ENCODE measurements around the gene TSHZ1. TPM values are rescaled to one million over a fixed set of nuclear protein-coding genes. Genes with fewer than 3 reads are reported as not detected.

TSHZ1 gene
- polyA plus RNA-seq, 2 of the 4 experiments (the other 2 are of a cell fraction), result 2.2 to 3.0 TPM

DNA sequence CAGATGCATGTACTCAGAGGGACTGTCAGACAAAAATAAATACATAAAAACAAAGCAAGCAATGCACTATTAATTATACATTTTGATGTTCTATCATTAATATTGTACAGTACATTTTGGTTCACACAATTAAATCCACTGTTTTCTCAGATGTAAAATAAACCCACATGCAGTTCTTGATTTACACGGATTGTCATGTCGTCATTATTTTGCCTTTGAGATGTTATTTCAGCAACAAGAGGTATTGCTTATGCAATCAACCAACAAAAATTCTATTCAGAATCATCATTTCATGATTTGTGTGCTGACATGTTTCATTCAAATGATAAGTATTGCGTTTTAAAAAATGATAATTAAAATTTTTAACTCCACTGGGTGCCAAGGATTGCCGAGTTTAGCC lies 79.2 kb downstream of the TSHZ1 start (continued):
- TF ChIP-seq, protein P1, sequence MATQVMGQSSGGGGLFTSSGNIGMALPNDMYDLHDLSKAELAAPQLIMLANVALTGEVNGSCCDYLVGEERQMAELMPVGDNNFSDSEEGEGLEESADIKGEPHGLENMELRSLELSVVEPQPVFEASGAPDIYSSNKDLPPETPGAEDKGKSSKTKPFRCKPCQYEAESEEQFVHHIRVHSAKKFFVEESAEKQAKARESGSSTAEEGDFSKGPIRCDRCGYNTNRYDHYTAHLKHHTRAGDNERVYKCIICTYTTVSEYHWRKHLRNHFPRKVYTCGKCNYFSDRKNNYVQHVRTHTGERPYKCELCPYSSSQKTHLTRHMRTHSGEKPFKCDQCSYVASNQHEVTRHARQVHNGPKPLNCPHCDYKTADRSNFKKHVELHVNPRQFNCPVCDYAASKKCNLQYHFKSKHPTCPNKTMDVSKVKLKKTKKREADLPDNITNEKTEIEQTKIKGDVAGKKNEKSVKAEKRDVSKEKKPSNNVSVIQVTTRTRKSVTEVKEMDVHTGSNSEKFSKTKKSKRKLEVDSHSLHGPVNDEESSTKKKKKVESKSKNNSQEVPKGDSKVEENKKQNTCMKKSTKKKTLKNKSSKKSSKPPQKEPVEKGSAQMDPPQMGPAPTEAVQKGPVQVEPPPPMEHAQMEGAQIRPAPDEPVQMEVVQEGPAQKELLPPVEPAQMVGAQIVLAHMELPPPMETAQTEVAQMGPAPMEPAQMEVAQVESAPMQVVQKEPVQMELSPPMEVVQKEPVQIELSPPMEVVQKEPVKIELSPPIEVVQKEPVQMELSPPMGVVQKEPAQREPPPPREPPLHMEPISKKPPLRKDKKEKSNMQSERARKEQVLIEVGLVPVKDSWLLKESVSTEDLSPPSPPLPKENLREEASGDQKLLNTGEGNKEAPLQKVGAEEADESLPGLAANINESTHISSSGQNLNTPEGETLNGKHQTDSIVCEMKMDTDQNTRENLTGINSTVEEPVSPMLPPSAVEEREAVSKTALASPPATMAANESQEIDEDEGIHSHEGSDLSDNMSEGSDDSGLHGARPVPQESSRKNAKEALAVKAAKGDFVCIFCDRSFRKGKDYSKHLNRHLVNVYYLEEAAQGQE (IDR thresholded peaks at IDR 0.05), result no peak
- TF ChIP-seq GATA3 (IDR thresholded peaks at IDR 0.05; ENCODE audit: borderline replicate concordance) (no peak), EHMT2 (IDR thresholded peaks at IDR 0.05; ENCODE audit: low read depth) (no peak), RARB (CRISPR knock-in tag; IDR thresholded peaks at IDR 0.05) (no peak), FOXS1 (CRISPR knock-in tag; IDR thresholded peaks at IDR 0.05) (no peak), RCOR1 (IDR thresholded peaks at IDR 0.05; ENCODE audit: low read depth, low read length) (no peak), JUNB (IDR thresholded peaks at IDR 0.05) (no peak), CHD2 (IDR thresholded peaks at IDR 0.05; ENCODE audit: low read length, partially characterized antibody) (no peak), TP53 (CRISPR knock-in tag; IDR thresholded peaks at IDR 0.05) (no peak)
- TF ChIP-seq, protein P2, sequence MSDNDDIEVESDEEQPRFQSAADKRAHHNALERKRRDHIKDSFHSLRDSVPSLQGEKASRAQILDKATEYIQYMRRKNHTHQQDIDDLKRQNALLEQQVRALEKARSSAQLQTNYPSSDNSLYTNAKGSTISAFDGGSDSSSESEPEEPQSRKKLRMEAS (IDR thresholded peaks at IDR 0.05), result no peak

DNA sequence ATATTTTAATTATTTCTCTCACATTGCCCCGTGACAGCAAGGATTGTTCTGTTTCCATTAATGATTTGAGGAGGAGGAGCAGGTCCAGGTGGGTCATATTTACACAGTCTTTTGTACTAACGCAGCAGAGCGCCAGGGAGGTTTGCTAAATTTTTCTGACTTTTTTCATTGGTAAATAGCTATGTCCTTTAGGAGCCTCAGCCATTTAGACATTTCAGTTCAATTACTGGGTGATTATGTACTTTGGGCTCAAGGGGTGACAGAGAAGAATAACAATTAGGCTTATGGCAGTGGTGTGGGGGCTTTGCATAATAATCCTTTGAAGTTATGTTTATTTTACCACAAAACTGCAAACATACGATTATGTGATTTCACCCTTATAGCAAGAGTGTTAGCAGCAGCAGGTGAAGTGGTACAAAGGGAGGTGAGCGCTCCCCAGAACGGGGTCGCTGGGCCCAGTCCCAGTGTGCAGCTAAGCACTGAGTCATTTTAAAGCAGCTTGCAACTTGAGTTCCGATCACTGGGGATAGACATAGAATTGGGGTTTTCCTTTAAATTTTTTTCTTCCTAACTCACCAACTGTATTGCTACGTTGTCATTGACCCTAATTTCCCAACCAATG lies 80.3 kb downstream of the TSHZ1 start:
- CTCF ChIA-PET, result no interaction called here
- DNase-seq (ENCODE audit: low read depth in 1 of 2, low spot score in 1 of 2) (no peak), ATAC-seq (no peak), FAIRE-seq (no peak)
- TF ChIP-seq PHF8 (IDR thresholded peaks at IDR 0.05; ENCODE audit: borderline replicate concordance, low read depth) (no peak), SMC3 (IDR thresholded peaks at IDR 0.05) (no peak), CBX2 (IDR thresholded peaks at IDR 0.05; ENCODE audit: borderline replicate concordance, low read depth) (no peak), BHLHE40 (IDR thresholded peaks at IDR 0.05; ENCODE audit: low read depth, low read length) (no peak), TFCP2L1 (CRISPR knock-in tag; IDR thresholded peaks at IDR 0.05) (no peak), POLR2A (IDR thresholded peaks at IDR 0.05; ENCODE audit: low read length) (no peak), HEYL (CRISPR knock-in tag; IDR thresholded peaks at IDR 0.05) (no peak), POLR2AphosphoS2 (conservative IDR thresholded peaks at IDR 0.05; ENCODE audit: low read length) (no peak), MYC (IDR thresholded peaks at IDR 0.05; ENCODE audit: borderline replicate concordance, low read length) (no peak), HOXB13 (CRISPR knock-in tag; IDR thresholded peaks at IDR 0.05; ENCODE audit: low read depth) (no peak), CHD2 (IDR thresholded peaks at IDR 0.05; ENCODE audit: low read length, partially characterized antibody) (no peak), KDM1A (IDR thresholded peaks at IDR 0.05; ENCODE audit: low read depth) (no peak)
- TF ChIP-seq, protein P3, sequence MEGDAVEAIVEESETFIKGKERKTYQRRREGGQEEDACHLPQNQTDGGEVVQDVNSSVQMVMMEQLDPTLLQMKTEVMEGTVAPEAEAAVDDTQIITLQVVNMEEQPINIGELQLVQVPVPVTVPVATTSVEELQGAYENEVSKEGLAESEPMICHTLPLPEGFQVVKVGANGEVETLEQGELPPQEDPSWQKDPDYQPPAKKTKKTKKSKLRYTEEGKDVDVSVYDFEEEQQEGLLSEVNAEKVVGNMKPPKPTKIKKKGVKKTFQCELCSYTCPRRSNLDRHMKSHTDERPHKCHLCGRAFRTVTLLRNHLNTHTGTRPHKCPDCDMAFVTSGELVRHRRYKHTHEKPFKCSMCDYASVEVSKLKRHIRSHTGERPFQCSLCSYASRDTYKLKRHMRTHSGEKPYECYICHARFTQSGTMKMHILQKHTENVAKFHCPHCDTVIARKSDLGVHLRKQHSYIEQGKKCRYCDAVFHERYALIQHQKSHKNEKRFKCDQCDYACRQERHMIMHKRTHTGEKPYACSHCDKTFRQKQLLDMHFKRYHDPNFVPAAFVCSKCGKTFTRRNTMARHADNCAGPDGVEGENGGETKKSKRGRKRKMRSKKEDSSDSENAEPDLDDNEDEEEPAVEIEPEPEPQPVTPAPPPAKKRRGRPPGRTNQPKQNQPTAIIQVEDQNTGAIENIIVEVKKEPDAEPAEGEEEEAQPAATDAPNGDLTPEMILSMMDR (IDR thresholded peaks at IDR 0.05), result no peak
- TF ChIP-seq, protein P4, sequence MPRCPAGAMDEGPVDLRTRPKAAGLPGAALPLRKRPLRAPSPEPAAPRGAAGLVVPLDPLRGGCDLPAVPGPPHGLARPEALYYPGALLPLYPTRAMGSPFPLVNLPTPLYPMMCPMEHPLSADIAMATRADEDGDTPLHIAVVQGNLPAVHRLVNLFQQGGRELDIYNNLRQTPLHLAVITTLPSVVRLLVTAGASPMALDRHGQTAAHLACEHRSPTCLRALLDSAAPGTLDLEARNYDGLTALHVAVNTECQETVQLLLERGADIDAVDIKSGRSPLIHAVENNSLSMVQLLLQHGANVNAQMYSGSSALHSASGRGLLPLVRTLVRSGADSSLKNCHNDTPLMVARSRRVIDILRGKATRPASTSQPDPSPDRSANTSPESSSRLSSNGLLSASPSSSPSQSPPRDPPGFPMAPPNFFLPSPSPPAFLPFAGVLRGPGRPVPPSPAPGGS (IDR thresholded peaks at IDR 0.05), result no peak
- TF ChIP-seq, protein P5, sequence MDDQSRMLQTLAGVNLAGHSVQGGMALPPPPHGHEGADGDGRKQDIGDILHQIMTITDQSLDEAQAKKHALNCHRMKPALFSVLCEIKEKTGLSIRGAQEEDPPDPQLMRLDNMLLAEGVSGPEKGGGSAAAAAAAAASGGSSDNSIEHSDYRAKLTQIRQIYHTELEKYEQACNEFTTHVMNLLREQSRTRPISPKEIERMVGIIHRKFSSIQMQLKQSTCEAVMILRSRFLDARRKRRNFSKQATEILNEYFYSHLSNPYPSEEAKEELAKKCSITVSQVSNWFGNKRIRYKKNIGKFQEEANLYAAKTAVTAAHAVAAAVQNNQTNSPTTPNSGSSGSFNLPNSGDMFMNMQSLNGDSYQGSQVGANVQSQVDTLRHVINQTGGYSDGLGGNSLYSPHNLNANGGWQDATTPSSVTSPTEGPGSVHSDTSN (IDR thresholded peaks at IDR 0.05), result no peak
- TF ChIP-seq, protein P6, sequence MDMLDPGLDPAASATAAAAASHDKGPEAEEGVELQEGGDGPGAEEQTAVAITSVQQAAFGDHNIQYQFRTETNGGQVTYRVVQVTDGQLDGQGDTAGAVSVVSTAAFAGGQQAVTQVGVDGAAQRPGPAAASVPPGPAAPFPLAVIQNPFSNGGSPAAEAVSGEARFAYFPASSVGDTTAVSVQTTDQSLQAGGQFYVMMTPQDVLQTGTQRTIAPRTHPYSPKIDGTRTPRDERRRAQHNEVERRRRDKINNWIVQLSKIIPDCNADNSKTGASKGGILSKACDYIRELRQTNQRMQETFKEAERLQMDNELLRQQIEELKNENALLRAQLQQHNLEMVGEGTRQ (IDR thresholded peaks at IDR 0.05), result no peak
- TF ChIP-seq, protein P1 (IDR thresholded peaks at IDR 0.05), result no peak
- Histone ChIP-seq H3K9me3 (no peaks in the 10 kb centered on the region), H3K4me3 (no peak overlapping the region), H3K4me1 (no peaks in the 10 kb centered on the region), H3K4me2 (no peak overlapping the region), H3K27ac (no peak overlapping the region)
- POLR2A ChIA-PET, result no interaction called here
- WGBS (ENCODE audit: missing lambda C conversion rate), result 80% methylated on average over 9 of the region's 9 CpGs
